GM21515 (cell line): ENCODE data around the gene CEACAM1.
"Not testable (repeated sequence)": the region's sequence is repeated elsewhere in the genome, so short reads cannot be mapped to it uniquely, and the experiment has no call there.

Experiments
- ATAC-seq: cut with Tn5 transposase; IDR thresholded peaks from one replicate; pipeline ENCODE4 v1.9.1; 2021; ENCODE audit not compliant: unreplicated experiment

The CEACAM1 gene

GRCh38 chr19:42549067-42549466, 20.8 kb upstream of the CEACAM1 start:
- not testable (repeated sequence) for ATAC-seq

GRCh38 chr19:42548552-42548951, 20.3 kb upstream of the CEACAM1 start:
- ATAC-seq, result no peak

DNA sequence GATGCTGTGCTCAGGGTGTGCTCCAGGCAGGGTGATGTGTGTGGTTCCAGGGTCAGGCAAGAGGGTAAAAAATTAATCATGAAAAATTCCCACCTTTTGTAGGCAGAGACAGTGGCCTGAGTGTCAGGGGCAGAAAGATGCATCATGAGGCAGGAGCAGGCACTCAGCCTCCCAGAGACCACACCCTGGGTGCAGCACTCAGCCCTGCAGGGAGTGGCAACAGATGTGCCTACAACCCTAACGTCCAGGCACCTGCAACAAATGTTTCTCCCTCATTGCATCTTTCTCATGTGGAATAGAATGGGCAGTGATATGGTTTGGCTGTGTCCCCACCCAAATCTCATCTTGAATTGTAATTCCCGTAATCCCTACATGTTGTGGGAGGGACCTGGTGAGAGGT, 19.6 kb upstream of the CEACAM1 start:
- ATAC-seq, result no peak

DNA sequence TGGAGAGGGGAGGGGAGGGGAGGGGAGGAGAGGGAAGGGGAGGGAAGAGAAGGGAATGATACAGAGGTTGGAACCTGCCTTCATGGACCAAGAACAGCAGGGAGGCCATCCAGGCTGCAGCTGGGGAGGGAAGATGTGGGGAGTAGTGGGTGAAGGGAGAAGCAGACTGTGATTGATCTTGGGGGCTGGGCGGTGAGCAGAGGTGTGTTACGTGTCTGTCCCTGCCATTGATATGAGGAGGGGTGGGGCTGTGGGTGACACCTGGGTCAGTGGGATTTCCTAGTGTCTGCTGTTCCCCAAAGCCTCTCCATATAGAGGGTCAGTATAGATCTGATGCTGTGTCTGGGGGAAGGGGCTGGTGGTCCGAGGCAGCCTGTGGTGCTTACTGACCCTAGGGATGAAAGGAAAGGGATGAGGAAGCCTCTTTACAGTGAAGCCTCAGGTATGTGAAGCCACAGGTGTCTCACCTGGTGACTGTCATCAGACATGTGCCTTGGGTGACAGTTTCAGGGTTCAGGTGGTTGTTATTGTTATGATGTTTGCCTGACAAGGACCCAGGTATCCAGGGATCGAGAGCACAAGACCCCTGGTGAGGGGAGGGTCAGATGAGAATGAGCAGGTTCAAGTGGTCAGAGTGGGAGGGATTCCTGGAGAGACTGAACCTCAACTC, 18.7 kb upstream of the CEACAM1 start:
- no peak for ATAC-seq

- no peak for ATAC-seq
Measured at GRCh38 chr19:42544146-42544545, 15.9 kb upstream of the CEACAM1 start.

GRCh38 chr19:42542791-42543190, 14.5 kb upstream of the CEACAM1 start:
- ATAC-seq, result no peak

DNA sequence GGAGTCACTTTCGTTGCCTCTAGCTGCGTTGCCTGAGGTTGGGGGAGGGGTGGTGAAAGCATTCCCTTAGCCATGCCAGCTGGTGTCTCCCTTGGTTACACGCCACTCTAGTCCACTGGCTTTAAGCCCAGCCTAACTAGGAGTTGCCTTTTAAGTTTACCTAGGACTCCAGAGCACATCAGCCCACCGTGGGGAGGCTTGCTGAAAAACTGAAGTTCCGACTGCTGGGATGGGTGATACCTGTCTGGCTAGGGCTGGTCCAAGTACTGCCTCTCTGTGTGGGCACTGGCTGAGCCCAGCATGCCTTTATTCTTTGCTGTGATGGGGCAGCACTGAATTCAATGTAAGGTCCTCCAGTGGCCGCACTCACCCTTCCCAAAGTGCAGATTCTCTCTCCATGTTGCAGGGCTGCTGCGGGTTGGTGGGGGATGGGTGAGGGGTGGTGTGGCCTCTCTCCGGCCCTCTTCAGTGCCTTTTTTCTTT, 11.8 kb upstream of the CEACAM1 start:
- no peak for ATAC-seq

DNA sequence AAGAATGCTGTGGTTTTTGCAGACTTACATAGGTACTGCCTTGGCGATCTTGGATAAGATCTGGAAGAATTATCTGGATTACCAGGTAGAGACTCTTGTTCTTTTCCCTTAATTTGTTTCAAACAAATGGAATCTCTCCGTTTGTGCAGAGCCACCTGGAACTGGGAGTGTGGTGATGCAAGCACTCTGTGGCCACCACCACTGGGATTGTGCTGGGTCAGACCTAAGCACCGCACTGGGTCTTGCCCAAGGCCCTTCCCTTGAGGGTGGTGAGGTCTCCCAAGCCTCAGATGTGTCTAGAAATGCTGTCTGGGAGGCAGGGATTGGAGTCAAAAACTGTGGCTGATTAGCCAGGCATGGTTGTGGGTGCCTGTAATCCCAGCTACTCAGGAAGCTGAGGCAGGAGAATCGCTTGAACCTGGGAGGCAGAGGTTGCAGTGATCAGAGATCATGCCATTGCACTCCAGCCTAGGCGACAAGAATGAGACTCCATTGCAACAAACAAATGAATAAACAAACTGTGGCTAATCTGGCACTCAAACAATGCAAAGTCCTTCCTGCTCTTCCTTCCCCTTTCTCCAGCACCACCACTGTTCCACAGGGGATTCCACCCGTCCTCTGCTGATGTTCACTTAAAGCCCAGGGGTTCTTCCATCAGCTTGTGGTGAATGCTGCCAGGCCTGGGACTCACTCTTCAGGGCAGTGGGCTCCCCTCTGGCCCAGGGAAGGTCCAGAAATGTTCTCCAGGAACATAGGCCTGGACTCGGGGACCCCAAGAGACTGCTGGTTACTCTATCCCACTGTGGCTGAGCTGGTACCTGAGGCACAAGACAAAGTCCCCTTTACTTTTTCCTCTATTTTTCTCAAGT, 10.8 kb upstream of the CEACAM1 start:
- no peak for ATAC-seq

- ATAC-seq, result not testable (repeated sequence)
Measured at GRCh38 chr19:42535276-42535675, 7.0 kb upstream of the CEACAM1 start.

DNA sequence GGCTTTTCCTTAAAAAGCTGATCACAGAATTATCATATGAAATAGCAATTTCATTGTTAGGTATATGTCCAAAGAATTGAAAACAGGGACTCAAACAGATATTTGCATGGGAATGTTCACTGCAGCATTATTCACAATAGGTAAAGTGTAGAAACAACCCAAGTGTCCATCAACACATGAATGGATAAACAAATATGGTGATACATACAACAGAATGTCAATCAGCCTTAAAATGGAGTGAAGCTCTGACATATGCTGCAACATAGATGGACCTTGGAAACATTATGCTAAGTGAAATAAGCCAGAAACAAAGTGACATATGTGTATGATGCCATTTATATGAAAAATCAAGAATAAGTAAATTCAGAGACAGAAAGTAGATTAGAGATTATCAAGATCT, 6.1 kb upstream of the CEACAM1 start:
- ATAC-seq, result no peak

- ATAC-seq, result no peak
Measured at GRCh38 chr19:42532891-42533290, 4.6 kb upstream of the CEACAM1 start.

DNA sequence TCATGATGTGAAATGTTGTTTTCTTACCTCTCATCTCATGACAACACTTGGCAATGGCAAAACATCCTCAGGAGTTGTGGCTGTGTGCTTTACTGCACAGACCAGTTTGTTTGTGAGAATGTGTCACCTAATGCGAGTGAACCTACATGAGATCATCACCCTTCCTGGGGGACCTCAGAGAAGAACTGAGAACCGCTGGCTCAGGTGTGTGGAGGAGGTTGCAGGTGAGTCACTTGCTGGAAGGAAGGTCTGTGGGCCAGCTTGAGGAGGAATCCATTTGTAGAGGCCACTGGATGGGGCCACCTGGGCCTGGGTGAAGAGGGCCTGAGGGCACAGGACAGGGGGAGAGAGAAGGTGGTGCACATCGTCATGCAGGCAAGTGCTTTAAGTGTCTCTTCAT, 3.0 kb upstream of the CEACAM1 start:
- ATAC-seq, result no peak

- ATAC-seq, result no peak
Measured at GRCh38 chr19:42529248-42529764, 1.0 kb upstream of the CEACAM1 start.

DNA sequence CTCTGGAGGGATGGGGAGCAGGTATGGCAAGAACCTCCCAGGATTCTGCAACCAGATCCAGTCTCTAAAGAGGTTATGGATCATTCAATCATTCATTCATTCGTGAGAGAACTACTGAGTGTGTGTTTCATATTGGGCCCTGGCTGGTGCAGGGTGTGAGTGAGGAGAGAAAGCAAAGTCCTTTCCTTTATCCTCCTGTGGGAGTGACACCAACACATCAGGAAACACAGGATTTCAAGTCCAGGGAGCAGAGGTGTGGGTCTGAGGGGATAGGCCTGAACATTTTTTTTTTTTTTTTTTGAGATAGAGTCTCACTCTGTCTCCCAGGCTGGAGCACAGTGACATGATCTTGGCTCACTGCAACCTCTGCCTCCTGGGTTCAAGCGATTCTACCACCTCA, 3.3 kb downstream of the CEACAM1 start:
- ATAC-seq, result no peak

DNA sequence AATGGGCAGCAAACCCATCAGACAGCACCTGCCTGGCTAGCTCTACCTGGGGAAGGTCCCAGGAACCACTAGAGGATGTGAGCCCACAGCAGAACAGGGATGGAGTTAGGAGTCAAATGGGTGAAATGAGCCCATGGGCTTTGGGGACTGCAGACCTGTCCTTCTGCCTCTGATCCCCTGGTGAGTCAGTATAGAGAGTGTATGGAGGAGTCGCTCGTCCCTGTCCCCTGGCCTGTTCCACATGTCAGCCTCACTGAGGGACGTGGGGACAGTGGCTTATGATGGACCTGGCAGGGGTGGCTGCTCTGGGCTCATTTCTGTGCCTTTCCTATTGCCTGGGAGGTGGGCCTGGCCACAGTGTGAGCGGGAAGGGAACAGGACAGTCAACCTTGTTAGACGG, 4.0 kb downstream of the CEACAM1 start:
- no peak for ATAC-seq

DNA sequence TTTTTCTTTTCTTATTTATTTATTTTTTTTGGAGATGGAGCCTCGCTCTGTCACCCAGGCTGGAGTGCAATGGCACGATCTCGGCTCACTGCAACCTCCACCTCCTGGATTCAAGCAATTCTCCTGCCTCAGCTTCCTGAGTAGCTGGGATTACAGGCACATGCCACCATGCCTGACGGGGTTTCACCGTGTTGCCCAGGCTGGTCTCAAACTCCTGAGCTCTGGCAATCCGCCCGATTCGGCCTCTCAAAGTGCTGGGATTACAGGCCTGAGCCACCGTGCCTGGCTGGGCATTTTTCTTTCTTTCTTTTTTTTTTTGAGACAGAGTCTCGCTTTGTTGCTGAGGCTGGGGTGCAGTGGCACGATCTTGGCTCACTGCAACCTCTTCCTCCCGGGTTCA, 6.0 kb downstream of the CEACAM1 start:
- ATAC-seq, result not testable (repeated sequence)

- ATAC-seq, result no peak
Measured at GRCh38 chr19:42521346-42522030, 6.8 kb downstream of the CEACAM1 start.

DNA sequence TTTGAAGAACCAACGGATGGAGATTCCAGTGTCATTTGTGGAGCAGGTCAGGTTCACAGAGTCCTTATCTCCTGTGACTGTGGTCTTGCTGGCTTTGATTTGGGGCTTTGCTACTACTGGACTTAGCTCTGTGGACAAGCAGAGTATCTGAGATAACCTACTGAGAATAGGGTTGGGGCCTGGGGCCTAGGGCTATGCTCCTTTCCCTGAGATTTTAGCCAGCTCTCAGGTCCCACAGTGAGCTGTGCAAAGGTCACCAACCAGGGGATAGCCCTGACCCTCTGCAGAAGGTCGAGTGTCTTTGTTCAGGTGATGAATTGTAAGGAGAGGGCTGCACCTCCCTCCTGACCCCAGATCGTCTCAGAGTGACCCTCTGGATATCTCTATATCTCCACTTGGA, 9.2 kb downstream of the CEACAM1 start:
- no peak for ATAC-seq

DNA sequence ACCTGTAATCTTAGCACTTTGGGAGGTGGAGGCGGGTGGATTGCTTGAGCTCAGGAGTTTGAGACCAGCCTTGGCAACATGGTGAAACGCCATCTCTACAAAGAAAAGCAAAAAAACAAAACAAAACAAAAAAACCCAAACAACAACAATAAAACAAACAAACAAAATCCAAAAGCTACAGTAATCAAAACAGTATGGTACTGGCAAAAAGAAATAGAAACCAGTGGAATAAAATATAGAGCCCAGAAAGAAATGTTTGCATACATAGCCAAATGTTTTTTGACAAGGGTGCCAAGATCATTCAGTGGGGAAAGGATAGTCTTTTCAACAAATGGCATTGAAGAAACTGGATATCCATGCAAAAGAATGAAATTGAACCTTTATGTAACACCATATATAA, 11.5 kb downstream of the CEACAM1 start:
- no peak for ATAC-seq

DNA sequence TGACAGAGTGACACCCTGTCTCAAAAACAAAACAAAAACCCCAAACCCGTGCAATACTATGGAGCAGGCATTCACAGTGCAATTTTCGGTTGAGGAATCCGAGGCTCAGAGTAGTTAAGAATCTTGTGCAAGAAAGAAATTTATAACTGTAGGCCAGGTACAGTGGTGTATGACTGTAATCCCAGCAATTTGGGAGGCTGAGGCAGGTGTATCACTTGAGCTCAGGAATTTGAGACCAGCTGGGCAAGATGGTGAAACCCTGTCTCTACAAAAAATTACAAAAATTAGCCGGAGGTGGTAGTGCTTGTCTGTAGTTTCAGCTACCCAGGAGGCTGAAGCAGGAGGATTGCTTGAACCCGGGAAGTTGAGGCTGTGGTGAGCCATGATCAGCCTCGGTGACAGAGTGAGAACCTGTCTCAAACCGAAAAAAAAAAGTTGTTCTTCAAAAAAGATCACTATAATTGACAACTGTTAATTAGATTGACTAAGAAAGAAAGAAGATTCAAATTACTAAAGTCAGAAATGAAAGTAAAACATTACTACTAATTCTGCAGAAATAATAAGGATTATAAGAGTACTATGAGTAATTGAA, 12.9 kb downstream of the CEACAM1 start:
- no peak for ATAC-seq

GRCh38 chr19:42514449-42514848, 13.8 kb downstream of the CEACAM1 start:
- ATAC-seq, result no peak
